Mucosa of descending colon (tissue), 3 donors: ENCODE results near the gene SLC25A10. TPM values are rescaled to one million over a fixed set of nuclear protein-coding genes. Genes with fewer than 3 reads are reported as not detected.

Source experiments
- ATAC-seq: fragments of 200-7000 bp; cut with Tn5 transposase; one replicate; pipeline ENCODE4 v1.9.1; 2020; ENCODE audit warnings: mild to moderate bottlenecking, moderate library complexity
- DNase-seq, 3 donors: peaks; one replicate each; pipeline ENCODE4 v3.0.0-alpha.2; 2020
- H3K36me3 ChIP-seq: fragments of 200-600 bp; one replicate; pipeline ENCODE4 v1.8.0; 2021; ENCODE audit warnings: low read depth, mild to moderate bottlenecking
- H3K4me1 ChIP-seq: fragments of 200-600 bp; one replicate; pipeline ENCODE4 v1.8.0; 2021; ENCODE audit warnings: low read depth, mild to moderate bottlenecking
- H3K4me3 ChIP-seq: fragments of 200-600 bp; one replicate; pipeline ENCODE4 v1.8.0; 2021; ENCODE audit warnings: mild to moderate bottlenecking
- H3K9me3 ChIP-seq: fragments of 200-600 bp; one replicate; pipeline ENCODE4 v1.8.0; 2021; ENCODE audit warnings: mild to moderate bottlenecking
- intact Hi-C, 2 donors: fragments of 100-400 bp; cut with DNase I in 1 of 2; cut with micrococcal nuclease in 1 of 2; formaldehyde crosslinking; loops; one replicate each; pipeline versions ENCODE4 v1.11.0 to v1.11.1; 2022; cut with DNase I, micrococcal nuclease
- total RNA-seq, 3 donors: library from RNA; stranded (reverse); fragmentation: NEBNext Ultra II Directional in 2 of 3; extraction: Animal tissue kit (Norgen Biotek cat#: 25700) in 2 of 3; gene quantifications; one replicate each; pipeline versions ENCODE4 v1.2.1 to v1.2.4, GENCODE V29; 2021 to 2023
- TF ChIP-seq, protein P1 (sequence below): fragments of 200-600 bp; IDR thresholded peaks from one replicate; pipeline ENCODE4 v1.8.0; 2022; ENCODE audit warnings: antibody characterized with exemption, mild to moderate bottlenecking
- donor health status: DM: no; HTN: no; CAD: no; lungs with moderate emphysema.
- donor health status: DM: no; HTN: no; CAD: no.
- donor health status: DM: no; HTN: yes; CAD: no.

Gene SLC25A10
- total RNA-seq, 3 donors from 2014 or later, result 22.9 to 61.6 (median 57.6) TPM

DNA sequence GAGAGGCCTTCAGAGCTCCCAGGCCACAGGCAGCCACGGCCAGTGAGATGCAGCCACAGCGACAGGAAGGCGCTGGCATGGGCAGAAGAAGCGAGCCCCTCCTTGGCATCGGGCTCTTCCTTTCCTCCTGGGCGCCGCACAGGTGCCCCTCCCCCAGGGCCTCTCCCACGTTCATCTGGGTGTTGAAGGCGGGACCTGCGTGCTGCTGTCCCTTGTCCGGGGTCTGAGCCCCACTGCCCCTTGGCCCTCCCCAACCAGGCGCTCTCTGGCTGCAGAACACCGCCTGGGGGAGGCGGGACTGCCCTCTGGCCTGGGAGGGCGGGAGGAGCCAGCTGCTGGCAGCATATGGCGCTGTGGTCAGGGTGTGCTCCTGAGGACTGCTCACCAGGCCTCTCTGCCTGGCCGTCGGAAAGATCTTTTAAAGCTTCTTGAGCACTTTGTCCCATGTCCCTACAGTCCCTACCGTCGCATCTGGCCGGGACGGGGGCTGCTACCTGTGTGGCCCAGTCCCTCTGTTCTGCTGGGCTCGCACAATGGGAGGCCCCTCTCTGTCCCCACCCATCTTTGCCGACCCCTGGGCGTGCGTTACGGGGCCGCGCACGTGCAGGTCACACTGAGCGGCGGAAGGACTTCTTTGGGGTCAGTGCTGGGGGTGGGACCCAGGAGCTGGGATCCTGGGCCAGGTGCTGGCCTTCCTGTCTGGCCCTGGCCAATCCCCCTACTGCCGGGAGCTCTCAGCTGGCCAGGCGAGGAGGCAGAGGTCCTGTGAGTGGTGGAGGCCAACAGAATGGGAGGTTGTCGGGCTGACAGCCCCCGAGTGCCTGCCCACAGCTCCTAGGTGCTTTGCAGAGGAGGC lies 1.7 kb downstream of the SLC25A10 start:
- no peak overlapping the region for H3K4me3 ChIP-seq
- TF ChIP-seq, protein P1, sequence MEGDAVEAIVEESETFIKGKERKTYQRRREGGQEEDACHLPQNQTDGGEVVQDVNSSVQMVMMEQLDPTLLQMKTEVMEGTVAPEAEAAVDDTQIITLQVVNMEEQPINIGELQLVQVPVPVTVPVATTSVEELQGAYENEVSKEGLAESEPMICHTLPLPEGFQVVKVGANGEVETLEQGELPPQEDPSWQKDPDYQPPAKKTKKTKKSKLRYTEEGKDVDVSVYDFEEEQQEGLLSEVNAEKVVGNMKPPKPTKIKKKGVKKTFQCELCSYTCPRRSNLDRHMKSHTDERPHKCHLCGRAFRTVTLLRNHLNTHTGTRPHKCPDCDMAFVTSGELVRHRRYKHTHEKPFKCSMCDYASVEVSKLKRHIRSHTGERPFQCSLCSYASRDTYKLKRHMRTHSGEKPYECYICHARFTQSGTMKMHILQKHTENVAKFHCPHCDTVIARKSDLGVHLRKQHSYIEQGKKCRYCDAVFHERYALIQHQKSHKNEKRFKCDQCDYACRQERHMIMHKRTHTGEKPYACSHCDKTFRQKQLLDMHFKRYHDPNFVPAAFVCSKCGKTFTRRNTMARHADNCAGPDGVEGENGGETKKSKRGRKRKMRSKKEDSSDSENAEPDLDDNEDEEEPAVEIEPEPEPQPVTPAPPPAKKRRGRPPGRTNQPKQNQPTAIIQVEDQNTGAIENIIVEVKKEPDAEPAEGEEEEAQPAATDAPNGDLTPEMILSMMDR, result no peak
- ATAC-seq (peak; percentile 62), DNase-seq (peak; percentile 76 to 83 (median 81))
- intact Hi-C loops, result no loop called here
- H3K4me1 ChIP-seq, result peaks cover 36% of the 10 kb centered on the region
- no peaks in the 10 kb centered on the region for H3K36me3 ChIP-seq
- H3K9me3 ChIP-seq, result no peaks in the 10 kb centered on the region

DNA sequence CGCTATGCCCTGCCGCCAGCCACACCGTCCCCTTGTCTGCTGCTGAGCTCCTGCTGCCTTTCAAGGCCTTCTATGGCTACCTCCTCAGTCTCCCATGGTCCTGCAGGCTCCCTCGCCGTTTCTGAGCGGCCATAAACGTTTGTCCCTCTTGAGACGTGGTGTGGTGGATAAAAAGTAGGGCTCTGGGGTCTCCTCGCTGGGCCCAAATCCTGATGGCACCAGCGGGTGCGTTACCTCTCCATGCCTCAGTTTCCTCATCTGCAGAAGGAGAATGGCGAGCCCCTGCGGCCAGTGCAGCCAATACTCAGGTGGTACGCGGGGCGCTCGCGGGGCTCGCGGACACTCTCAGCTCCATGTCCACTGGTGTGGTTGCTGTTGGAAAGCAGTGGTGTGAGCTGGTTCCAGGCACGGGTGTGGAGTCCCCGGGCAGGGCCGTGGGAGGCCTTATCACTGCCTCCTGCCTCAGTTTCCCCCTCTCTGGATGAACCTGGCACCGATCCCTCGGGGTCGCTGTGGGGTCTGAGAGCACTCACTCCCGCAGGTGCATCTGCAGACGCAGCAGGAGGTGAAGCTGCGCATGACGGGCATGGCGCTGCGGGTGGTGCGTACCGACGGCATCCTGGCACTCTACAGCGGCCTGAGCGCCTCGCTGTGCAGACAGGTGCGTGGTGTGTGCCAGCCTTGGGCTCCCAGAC lies 2.5 kb downstream of the SLC25A10 start:
- TF ChIP-seq, protein P1, result no peak
- Histone ChIP-seq H3K4me1 (peaks cover 34% of the 10 kb centered on the region), H3K9me3 (no peaks in the 10 kb centered on the region), H3K36me3 (no peaks in the 10 kb centered on the region), H3K4me3 (no peak overlapping the region)
- ATAC-seq, result no peak
- DNase-seq, result peak in 1 of 3 donors; percentile 48
- intact Hi-C loops, result no loop called here

DNA sequence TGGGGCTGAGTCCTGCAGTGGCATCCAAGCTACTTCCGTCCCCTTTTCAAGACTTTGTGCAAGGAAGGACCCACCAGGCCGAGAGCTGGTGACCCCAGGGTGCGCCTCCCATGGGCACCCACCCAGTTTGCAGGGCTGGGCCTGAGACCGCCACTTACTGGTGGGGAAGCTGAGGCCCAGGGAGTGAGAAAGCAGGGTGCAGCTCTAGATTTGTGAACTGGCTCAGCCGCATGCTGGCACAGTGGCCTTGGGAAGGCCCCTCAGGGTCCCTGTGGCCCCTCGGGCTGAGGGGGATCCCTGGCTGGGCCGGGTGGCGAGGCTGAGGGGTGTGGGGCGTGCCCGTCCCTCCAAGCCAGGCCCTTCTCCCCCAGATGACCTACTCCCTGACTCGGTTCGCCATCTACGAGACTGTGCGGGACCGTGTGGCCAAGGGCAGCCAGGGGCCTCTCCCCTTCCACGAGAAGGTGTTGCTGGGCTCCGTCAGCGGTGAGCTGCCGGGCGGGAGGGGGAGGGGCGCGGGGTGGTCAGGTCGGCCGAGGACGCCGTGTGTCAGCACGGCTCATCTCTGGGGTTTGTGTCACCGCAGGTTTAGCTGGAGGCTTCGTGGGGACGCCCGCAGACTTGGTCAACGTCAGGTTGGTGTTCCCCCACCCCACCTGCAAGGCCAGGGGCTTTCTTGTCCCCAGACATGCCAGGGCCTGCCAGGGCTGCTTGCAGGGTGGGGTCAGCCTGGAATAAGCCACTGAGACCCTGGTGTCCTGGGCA lies 3.2 kb downstream of the SLC25A10 start:
- TF ChIP-seq, protein P1, result no peak
- Histone ChIP-seq H3K4me1 (peaks cover 27% of the 10 kb centered on the region), H3K9me3 (no peaks in the 10 kb centered on the region), H3K36me3 (no peaks in the 10 kb centered on the region), H3K4me3 (no peak overlapping the region)
- DNase-seq (no peak), ATAC-seq (no peak)
- intact Hi-C loops, result no loop called here

DNA sequence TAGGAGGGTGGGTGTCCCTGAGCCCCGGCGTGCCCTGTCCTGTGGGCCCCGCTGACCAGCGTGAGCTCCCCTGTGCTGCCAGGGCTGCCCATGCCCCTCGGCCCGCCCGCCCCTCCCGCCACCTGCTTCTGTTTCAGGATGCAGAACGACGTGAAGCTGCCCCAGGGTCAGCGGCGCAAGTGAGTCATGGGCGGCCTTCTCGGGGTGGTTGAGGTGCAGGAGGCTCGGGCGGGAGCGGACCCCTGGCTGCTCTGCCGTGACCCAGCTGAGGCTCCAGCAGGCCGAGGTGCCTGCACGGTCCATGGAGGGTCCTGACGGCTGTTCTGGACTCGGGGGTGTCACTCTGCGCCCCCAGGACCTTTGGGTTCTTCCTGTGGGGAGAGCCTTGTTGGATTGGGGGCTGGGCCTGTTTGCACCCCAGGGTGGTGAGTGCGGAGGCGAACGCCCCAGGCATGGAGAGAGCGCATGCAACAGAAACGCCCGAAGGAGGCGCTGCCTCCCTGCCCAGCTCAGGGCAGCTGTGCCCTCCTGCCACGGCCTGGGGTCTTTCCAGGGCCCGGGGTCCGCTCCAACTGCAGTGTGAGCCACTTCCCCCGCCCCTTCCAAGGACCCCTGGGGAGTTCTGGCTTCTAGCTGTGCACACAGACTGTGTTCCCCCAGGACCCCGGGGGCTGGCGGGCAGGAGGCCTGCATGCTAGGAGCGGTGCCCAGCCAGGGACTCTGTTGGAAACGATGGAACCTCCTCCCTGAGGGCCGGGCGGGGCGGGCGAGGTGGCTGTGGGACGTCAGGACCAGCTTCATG lies 4.0 kb downstream of the SLC25A10 start:
- no peak for ATAC-seq
- intact Hi-C loops, result no loop called here
- H3K36me3 ChIP-seq, result no peaks in the 10 kb centered on the region

More for the DNA sequence above, 4.0 kb downstream of the SLC25A10 start:
- TF ChIP-seq, protein P1, result no peak
- no peaks in the 10 kb centered on the region for H3K9me3 ChIP-seq
- DNase-seq, result peak in 1 of 3 donors; percentile 53
- H3K4me3 ChIP-seq, result no peak overlapping the region
- H3K4me1 ChIP-seq, result peaks cover 19% of the 10 kb centered on the region
